Kidney (tissue), 14 donors: Measurements from ENCODE around the gene GTF2A2. TPM values are rescaled to one million over a fixed set of nuclear protein-coding genes. Genes with fewer than 3 reads are reported as not detected.

Experiments used
- DNase-seq, 5 donors: peaks; one replicate each; pipeline ENCODE4 v3.0.0-alpha.2; 2013 to 2020
- FAIRE-seq: peaks from 2 replicates; lab custom pipeline; 2012; peaks lifted over from hg19 to GRCh38; lab: Jason Lieb, UNC
- H3K27ac ChIP-seq, 2 donors: one replicate each; pipeline ENCODE4 v1.7.0; 2013; ENCODE audit warnings: low read depth in 2 of 2, low read length in 2 of 2, inconsistent platforms in 1 of 2
- H3K27me3 ChIP-seq: one replicate; pipeline ENCODE4 v1.7.1; 2013; ENCODE audit warnings: low read length, inconsistent platforms; ENCODE audit not compliant: control insufficient read depth, insufficient read depth
- H3K36me3 ChIP-seq, 3 donors: one replicate each; pipeline versions ENCODE4 v1.7.0 to v1.7.1; 2013; ENCODE audit warnings: low read length in 3 of 3, control low read depth in 1 of 3, inconsistent platforms in 1 of 3; ENCODE audit not compliant: insufficient read depth in 3 of 3, control insufficient read depth in 2 of 3
- H3K4me1 ChIP-seq, 3 donors: one replicate each; pipeline versions ENCODE4 v1.7.0 to v1.7.1; 2013; ENCODE audit warnings: low read length in 3 of 3, inconsistent platforms in 1 of 3, low read depth in 1 of 3; ENCODE audit not compliant: control insufficient read depth in 2 of 3, insufficient read depth in 2 of 3
- H3K4me3 ChIP-seq, 3 donors: one replicate each; pipeline versions ENCODE4 v1.7.0 to v1.8.1; 2013; ENCODE audit warnings: low read length in 3 of 3, control low read depth in 1 of 3, inconsistent platforms in 1 of 3
- H3K9ac ChIP-seq, 3 donors: one replicate each; pipeline versions ENCODE4 v1.7.0 to v1.7.1; 2013; ENCODE audit warnings: low read length in 3 of 3, control low read depth in 1 of 3, inconsistent platforms in 1 of 3
- H3K9me3 ChIP-seq, 3 donors: one replicate each; pipeline versions ENCODE4 v1.7.0 to v1.7.1; 2013; ENCODE audit warnings: low read length in 3 of 3, control low read depth in 1 of 3, inconsistent platforms in 1 of 3; ENCODE audit not compliant: control insufficient read depth in 2 of 3, insufficient read depth in 1 of 3
- CTCF ChIP-seq: IDR thresholded peaks from 3 replicates; pipeline ENCODE4 v1.5.1; 2012; ENCODE audit warnings: mild to moderate bottlenecking, moderate library complexity, borderline replicate concordance; ENCODE audit not compliant: insufficient read depth; ENCODE audit errors: extremely low read depth
- intact Hi-C: fragments of 100-400 bp; cut with DNase I; formaldehyde crosslinking; loops from one replicate; pipeline ENCODE4 v1.11.1; 2022
- polyA plus RNA-seq: library from polyadenylated mRNA; stranded (reverse); fragments of 350-450 nt; fragmentation: Illumina TruSeq; extraction: RNeasy Lipid Tissue Mini Kit (QIAGEN cat#74804); gene quantifications from one replicate; pipeline ENCODE4 v1.2.3, GENCODE V29; 2014; ENCODE audit warnings: low read depth, low replicate concordance; ENCODE audit not compliant: insufficient read depth
- total RNA-seq: library from RNA; stranded (reverse); fragmentation: NEBNext Ultra II Directional; extraction: Animal tissue kit (Norgen Biotek cat#: 25700); gene quantifications from one replicate; pipeline ENCODE4 v1.2.1, GENCODE V29; 2021
- donor health status: control.
- donor health status: control.
- donor health status: control.
- donor health status: control.
- donor health status: control.
- donor health status: DM: yes; HTN: yes; CAD: no.
- donor health status: Normal renal cell carcinoma (clear cell type).

Gene GTF2A2
- total and polyA plus RNA-seq, 2 donors from 2014 or later: 90.9 to 139 TPM

- peak overlapping the region; percentile 90 to 95 (median 95) for H3K4me3 ChIP-seq
- peak overlapping the region in 1 of 2 donors; percentile 98 for H3K27ac ChIP-seq
- no peak for TF ChIP-seq CTCF
- no peaks in the 10 kb centered on the region for H3K36me3 ChIP-seq
- intact Hi-C loops: no loop called here
- FAIRE-seq (no peak), DNase-seq (peak in 1 of 5 donors; percentile 26)
- H3K4me1 ChIP-seq: peaks cover 0 to 8% (median 6%) of the 10 kb centered on the region in 3 donors
- H3K27me3 ChIP-seq: no peaks in the 10 kb centered on the region
- peak overlapping the region in 2 of 3 donors; percentile 91 to 94 for H3K9ac ChIP-seq
- no peaks in the 10 kb centered on the region for H3K9me3 ChIP-seq
Observed at GRCh38 chr15:59687836-59688235, 30.5 kb upstream of the GTF2A2 start.

GRCh38 chr15:59686389-59686788 is 29.1 kb upstream of the GTF2A2 start:
- no peaks in the 10 kb centered on the region for H3K36me3 ChIP-seq

GRCh38 chr15:59685737-59686297 is 28.5 kb upstream of the GTF2A2 start:
- no peaks in the 10 kb centered on the region for H3K27me3 ChIP-seq
- H3K9me3 ChIP-seq: no peaks in the 10 kb centered on the region
- TF ChIP-seq CTCF: no peak
- no peak overlapping the region for H3K4me3 ChIP-seq
- intact Hi-C loops: no loop called here
- no peak overlapping the region for H3K9ac ChIP-seq
- H3K36me3 ChIP-seq: peaks cover 2 to 4% (median 2%) of the 10 kb centered on the region in 3 donors
- DNase-seq (no peak), FAIRE-seq (no peak)
- no peak overlapping the region for H3K27ac ChIP-seq
- peaks cover 0 to 8% (median 6%) of the 10 kb centered on the region in 3 donors for H3K4me1 ChIP-seq

More at GRCh38 chr15:59686389-59686788, 29.1 kb upstream of the GTF2A2 start:
- Histone ChIP-seq H3K9ac (no peak overlapping the region), H3K4me1 (peaks cover 0 to 8% (median 6%) of the 10 kb centered on the region in 3 donors), H3K27ac (no peak overlapping the region), H3K27me3 (no peaks in the 10 kb centered on the region), H3K9me3 (no peaks in the 10 kb centered on the region), H3K4me3 (no peak overlapping the region)
- intact Hi-C loops: no loop called here
- TF ChIP-seq CTCF: no peak
- DNase-seq (no peak), FAIRE-seq (no peak)
